COLO829 (cell line): ENCODE results near the gene KANSL1.

ENCODE experiments used
- DNase-seq: peaks from one replicate; pipeline ENCODE4 v3.0.0; 2012; ENCODE audit warnings: low spot score

KANSL1 gene

GRCh38 chr17:45998987-45999899 is 194.0 kb downstream of the KANSL1 start, which contains the start of gene STH:
TSS of gene STH (plus strand) at chr17:45999250. CDS start at chr17:45999280, 30 bp downstream.
- DNase-seq, result no peak

GRCh38 chr17:45997624-45998023 is 195.6 kb downstream of the KANSL1 start:
- no peak for DNase-seq

GRCh38 chr17:45997166-45997565 is 196.1 kb downstream of the KANSL1 start:
- DNase-seq, result no peak

GRCh38 chr17:45996282-45996937 is 196.8 kb downstream of the KANSL1 start:
- DNase-seq, result no peak

- DNase-seq, result no peak
Measured at GRCh38 chr17:45995627-45996270, 197.5 kb downstream of the KANSL1 start.

- no peak for DNase-seq
Measured at GRCh38 chr17:45994987-45995386, 198.2 kb downstream of the KANSL1 start.

GRCh38 chr17:45993962-45994627 is 199.1 kb downstream of the KANSL1 start:
- DNase-seq, result no peak

GRCh38 chr17:45992904-45993303 is 200.3 kb downstream of the KANSL1 start:
- DNase-seq, result no peak

GRCh38 chr17:45992175-45992574 is 201.1 kb downstream of the KANSL1 start:
- no peak for DNase-seq

GRCh38 chr17:45991341-45991740 is 201.9 kb downstream of the KANSL1 start:
- DNase-seq, result no peak

- DNase-seq, result no peak
Measured at GRCh38 chr17:45990886-45991285, 202.3 kb downstream of the KANSL1 start.

- DNase-seq, result no peak
Measured at GRCh38 chr17:45989759-45990158, 203.5 kb downstream of the KANSL1 start.

- DNase-seq, result no peak
Measured at GRCh38 chr17:45987706-45988105, 205.5 kb downstream of the KANSL1 start.

GRCh38 chr17:45986056-45986455 is 207.2 kb downstream of the KANSL1 start:
- no peak for DNase-seq

- no peak for DNase-seq
Measured at GRCh38 chr17:45985447-45985846, 207.8 kb downstream of the KANSL1 start.

GRCh38 chr17:45984368-45984767 is 208.9 kb downstream of the KANSL1 start:
- no peak for DNase-seq

- DNase-seq, result no peak
Measured at GRCh38 chr17:45983614-45984310, 209.5 kb downstream of the KANSL1 start.

- no peak for DNase-seq
Measured at GRCh38 chr17:45982791-45983613, 210.2 kb downstream of the KANSL1 start.

GRCh38 chr17:45981306-45981705 is 211.9 kb downstream of the KANSL1 start:
- DNase-seq, result no peak

GRCh38 chr17:45980855-45981254 is 212.4 kb downstream of the KANSL1 start:
- no peak for DNase-seq
